DND-41 (cell line): ENCODE results near the gene TRIM65.

ENCODE experiments used
- ATAC-seq: fragments of 200-7000 bp; cut with Tn5 transposase; 3 replicates; pipeline ENCODE4 v1.9.1; 2021; ENCODE audit warnings: low read depth; ENCODE audit not compliant: insufficient read depth
- DNase-seq: peaks from one replicate; pipeline ENCODE4 v3.0.0-alpha.2; 2020
- H2AFZ ChIP-seq: 2 replicates; pipeline ENCODE4 v1.6.0; 2012; ENCODE audit warnings: low read depth, low read length
- H3K27ac ChIP-seq: 2 replicates; pipeline ENCODE4 v1.5.1; 2012; ENCODE audit warnings: low read length, inconsistent platforms
- H3K27me3 ChIP-seq: fragments of 200-600 bp; sonication (generic); 2 replicates; pipeline ENCODE4 v1.6.0; 2012; ENCODE audit warnings: low read length, mild to moderate bottlenecking, inconsistent platforms; ENCODE audit not compliant: insufficient read depth, poor library complexity
- H3K36me3 ChIP-seq: 2 replicates; pipeline ENCODE4 v1.5.1; 2012; ENCODE audit warnings: low read length, inconsistent platforms; ENCODE audit not compliant: insufficient read depth
- H3K4me1 ChIP-seq: 2 replicates; pipeline ENCODE4 v1.5.1; 2012; ENCODE audit warnings: mild to moderate bottlenecking, low read length; ENCODE audit not compliant: insufficient read depth
- H3K4me2 ChIP-seq: 2 replicates; pipeline ENCODE4 v1.6.0; 2012; ENCODE audit warnings: mild to moderate bottlenecking, moderate library complexity, low read length, inconsistent platforms; ENCODE audit not compliant: insufficient read depth
- H3K4me3 ChIP-seq, 2 experiments: fragments of 200-600 bp in 1 of 2; shearing (Covaris generic) in 1 of 2; 2 replicates each; pipeline ENCODE4 v1.5.1; 2012 to 2016; ENCODE audit warnings: inconsistent platforms in 2 of 2, low read length in 2 of 2, mild to moderate bottlenecking in 2 of 2, low read depth in 1 of 2, moderate library complexity in 1 of 2
- H3K79me2 ChIP-seq: 2 replicates; pipeline ENCODE4 v1.6.0; 2012; ENCODE audit warnings: low read length, inconsistent platforms; ENCODE audit not compliant: insufficient read depth
- H3K9ac ChIP-seq: 2 replicates; pipeline ENCODE4 v1.6.0; 2012; ENCODE audit warnings: low read depth, mild to moderate bottlenecking, inconsistent platforms, low read length, moderate library complexity
- H3K9me3 ChIP-seq: 2 replicates; pipeline ENCODE4 v1.5.1; 2012; ENCODE audit warnings: low read length, moderate library complexity, mild to moderate bottlenecking, inconsistent platforms; ENCODE audit not compliant: insufficient read depth, severe bottlenecking
- H4K20me1 ChIP-seq: 2 replicates; pipeline ENCODE4 v1.6.0; 2012; ENCODE audit warnings: low read length; ENCODE audit not compliant: insufficient read depth
- EZH2 ChIP-seq: IDR thresholded peaks from 3 replicates; pipeline ENCODE4 v1.6.1; 2012; ENCODE audit warnings: borderline replicate concordance, low read depth, mild to moderate bottlenecking, moderate library complexity, low read length, inconsistent platforms; ENCODE audit not compliant: severe bottlenecking
- TF ChIP-seq, protein P1 (sequence below): IDR thresholded peaks from 2 replicates; pipeline ENCODE4 v1.5.1; 2012; ENCODE audit warnings: borderline replicate concordance, low read length, moderate library complexity, mild to moderate bottlenecking; ENCODE audit not compliant: poor library complexity, severe bottlenecking; ENCODE audit errors: extremely low read depth

The TRIM65 gene

GRCh38 chr17:75846692-75847613 is 49.8 kb downstream of the TRIM65 start:
- Histone ChIP-seq H3K9me3 (no peaks in the 10 kb centered on the region), H3K27ac (no peak overlapping the region), H3K4me3 (no peak overlapping the region), H3K4me2 (no peak overlapping the region), H3K36me3 (peaks cover 54% of the 10 kb centered on the region), H3K9ac (no peak overlapping the region), H2AFZ (no peak overlapping the region), H3K4me1 (peaks cover 29% of the 10 kb centered on the region), H4K20me1 (no peaks in the 10 kb centered on the region; the same call in 1 of the 2 replicates), H3K79me2 (peaks cover 18% of the 10 kb centered on the region), H3K27me3 (no peaks in the 10 kb centered on the region)
- TF ChIP-seq, protein P1, sequence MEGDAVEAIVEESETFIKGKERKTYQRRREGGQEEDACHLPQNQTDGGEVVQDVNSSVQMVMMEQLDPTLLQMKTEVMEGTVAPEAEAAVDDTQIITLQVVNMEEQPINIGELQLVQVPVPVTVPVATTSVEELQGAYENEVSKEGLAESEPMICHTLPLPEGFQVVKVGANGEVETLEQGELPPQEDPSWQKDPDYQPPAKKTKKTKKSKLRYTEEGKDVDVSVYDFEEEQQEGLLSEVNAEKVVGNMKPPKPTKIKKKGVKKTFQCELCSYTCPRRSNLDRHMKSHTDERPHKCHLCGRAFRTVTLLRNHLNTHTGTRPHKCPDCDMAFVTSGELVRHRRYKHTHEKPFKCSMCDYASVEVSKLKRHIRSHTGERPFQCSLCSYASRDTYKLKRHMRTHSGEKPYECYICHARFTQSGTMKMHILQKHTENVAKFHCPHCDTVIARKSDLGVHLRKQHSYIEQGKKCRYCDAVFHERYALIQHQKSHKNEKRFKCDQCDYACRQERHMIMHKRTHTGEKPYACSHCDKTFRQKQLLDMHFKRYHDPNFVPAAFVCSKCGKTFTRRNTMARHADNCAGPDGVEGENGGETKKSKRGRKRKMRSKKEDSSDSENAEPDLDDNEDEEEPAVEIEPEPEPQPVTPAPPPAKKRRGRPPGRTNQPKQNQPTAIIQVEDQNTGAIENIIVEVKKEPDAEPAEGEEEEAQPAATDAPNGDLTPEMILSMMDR = no peak
- no peak for TF ChIP-seq EZH2
- no peak for ATAC-seq
- DNase-seq = no peak

- peaks cover 29% of the 10 kb centered on the region for H3K4me1 ChIP-seq
- DNase-seq (no peak), ATAC-seq (no peak)
- no peak overlapping the region for H3K9ac ChIP-seq
- H4K20me1 ChIP-seq = no peaks in the 10 kb centered on the region; the same call in 1 of the 2 replicates
- TF ChIP-seq EZH2 = no peak
- TF ChIP-seq, protein P1 = no peak
- no peak overlapping the region for H3K4me3 ChIP-seq
- peaks cover 48% of the 10 kb centered on the region for H3K36me3 ChIP-seq
- H3K9me3 ChIP-seq = no peaks in the 10 kb centered on the region
- H3K27ac ChIP-seq = no peak overlapping the region
- H3K79me2 ChIP-seq = peaks cover 18% of the 10 kb centered on the region
- no peaks in the 10 kb centered on the region for H3K27me3 ChIP-seq
- no peak overlapping the region for H2AFZ ChIP-seq
- no peak overlapping the region for H3K4me2 ChIP-seq
Measured at GRCh38 chr17:75845933-75846691, 50.6 kb downstream of the TRIM65 start.

DNA sequence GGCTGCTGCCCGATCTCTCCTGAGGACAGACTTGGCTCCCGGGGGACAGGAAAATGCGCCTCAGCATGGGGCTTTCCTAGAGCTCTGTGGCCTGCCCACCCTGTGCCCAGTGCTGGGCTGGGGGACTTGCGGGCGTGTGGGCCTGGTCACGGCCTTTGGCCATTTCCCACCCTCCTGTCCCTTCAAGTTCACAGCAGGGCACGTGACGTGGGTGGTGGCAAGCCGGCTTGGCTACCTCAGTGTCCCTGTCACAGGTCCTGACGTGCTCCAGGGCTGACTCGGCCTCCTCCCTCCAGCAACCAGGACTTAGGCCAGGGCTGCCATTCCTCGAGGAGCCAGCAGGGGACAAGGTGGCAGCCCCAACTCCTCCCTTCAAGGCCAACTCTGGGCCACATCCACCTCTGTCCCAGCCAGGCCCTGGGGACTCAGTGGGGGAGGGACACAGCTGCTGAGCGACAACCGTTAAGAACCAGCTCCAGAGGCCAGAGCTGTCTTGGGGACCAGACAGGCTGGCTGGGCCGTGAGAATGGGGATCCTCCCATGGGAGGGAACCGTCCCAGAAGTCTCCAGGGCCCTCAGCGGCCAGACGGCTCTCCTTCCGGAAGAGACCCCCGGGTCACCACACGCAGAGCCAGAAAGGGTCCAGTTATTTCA is 51.6 kb downstream of the TRIM65 start:
- TF ChIP-seq, protein P1 = peak; percentile 76
- no peak for TF ChIP-seq EZH2
- Histone ChIP-seq H3K9ac (no peak overlapping the region), H2AFZ (no peak overlapping the region), H3K36me3 (peaks cover 47% of the 10 kb centered on the region), H3K27ac (peak overlapping the region; percentile 13; the same call in 1 of the 2 replicates), H3K4me1 (peaks cover 29% of the 10 kb centered on the region), H3K27me3 (no peaks in the 10 kb centered on the region), H3K4me2 (no peak overlapping the region), H4K20me1 (no peaks in the 10 kb centered on the region), H3K4me3 (no peak overlapping the region), H3K79me2 (peaks cover 18% of the 10 kb centered on the region), H3K9me3 (no peaks in the 10 kb centered on the region)
- ATAC-seq = peak; percentile 55
- DNase-seq = peak; percentile 69
